HG03175 (cell line): ENCODE data around the gene SUN5.
"Not testable (repeated sequence)": the region's sequence is repeated elsewhere in the genome, so short reads cannot be mapped to it uniquely, and the experiment has no call there.

Experiments used
- ATAC-seq: cut with Tn5 transposase; IDR thresholded peaks from one replicate; pipeline ENCODE4 v1.9.1; 2021; ENCODE audit warnings: mild to moderate bottlenecking, moderate library complexity; ENCODE audit not compliant: unreplicated experiment

The SUN5 gene

GRCh38 chr20:32965581-32966373, 38.5 kb downstream of the SUN5 start:
- ATAC-seq = no peak

DNA sequence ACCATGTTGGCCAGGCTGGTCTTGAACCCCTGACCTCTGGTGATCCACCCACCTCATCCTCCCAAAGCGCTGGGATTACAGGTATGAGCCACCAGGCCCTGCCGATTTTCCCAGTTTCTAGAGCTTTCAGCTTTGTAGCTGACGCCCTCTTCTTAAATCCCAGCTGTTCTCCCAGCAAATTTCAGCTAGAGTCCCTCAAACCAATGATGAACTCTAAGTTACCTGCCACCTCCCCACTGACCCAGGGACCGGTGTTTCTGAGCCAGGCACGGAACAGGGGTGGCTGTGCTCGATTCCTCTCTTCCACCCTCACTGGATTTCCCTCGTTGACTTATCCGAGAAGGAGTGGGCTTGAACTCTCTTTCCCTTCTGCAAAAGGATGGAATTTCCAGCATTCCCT, 39.1 kb downstream of the SUN5 start:
- ATAC-seq = no peak

- ATAC-seq = no peak
Measured at GRCh38 chr20:32964575-32964974, 39.7 kb downstream of the SUN5 start.

DNA sequence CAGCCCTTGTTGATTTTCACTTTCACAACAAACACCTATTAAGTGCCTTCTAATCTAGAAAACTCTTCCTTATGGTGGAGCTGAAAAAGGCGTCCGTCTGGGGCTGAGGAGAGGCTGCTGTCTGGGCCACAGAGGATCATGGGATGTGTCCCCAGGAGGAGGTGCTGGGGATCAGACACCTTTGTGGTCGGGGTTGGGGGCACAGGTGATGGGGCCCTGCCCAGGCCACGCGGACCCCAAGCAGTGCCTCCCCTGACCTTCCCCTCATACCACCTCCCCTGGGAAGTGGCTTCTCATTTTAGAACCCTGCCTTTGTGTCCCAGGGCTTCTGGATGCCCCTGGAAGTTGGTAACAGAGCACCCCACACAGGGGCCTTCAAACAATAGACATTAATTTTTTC, 41.1 kb downstream of the SUN5 start:
- no peak for ATAC-seq

DNA sequence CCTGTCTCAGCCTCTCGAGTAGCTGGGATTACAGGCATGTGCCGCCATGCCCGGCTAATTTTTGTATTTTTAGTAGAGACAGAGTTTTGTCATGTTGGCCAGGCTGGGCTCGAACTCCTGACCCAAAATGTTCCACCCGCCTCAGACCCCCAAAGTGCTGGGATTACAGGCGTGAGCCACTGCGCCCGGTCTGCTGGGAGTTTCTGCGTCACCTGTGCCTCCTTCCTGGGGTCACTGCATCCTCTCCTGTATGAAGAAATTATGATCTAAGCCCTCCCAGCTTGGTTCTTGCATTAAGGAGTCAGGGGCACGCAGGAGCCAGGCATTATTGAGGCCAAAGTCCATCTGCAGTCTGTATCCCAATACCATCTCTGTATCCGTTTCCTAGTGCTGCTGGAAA, 41.6 kb downstream of the SUN5 start:
- ATAC-seq = not testable (repeated sequence)

- no peak for ATAC-seq
Measured at GRCh38 chr20:32962053-32962452, 42.2 kb downstream of the SUN5 start.

DNA sequence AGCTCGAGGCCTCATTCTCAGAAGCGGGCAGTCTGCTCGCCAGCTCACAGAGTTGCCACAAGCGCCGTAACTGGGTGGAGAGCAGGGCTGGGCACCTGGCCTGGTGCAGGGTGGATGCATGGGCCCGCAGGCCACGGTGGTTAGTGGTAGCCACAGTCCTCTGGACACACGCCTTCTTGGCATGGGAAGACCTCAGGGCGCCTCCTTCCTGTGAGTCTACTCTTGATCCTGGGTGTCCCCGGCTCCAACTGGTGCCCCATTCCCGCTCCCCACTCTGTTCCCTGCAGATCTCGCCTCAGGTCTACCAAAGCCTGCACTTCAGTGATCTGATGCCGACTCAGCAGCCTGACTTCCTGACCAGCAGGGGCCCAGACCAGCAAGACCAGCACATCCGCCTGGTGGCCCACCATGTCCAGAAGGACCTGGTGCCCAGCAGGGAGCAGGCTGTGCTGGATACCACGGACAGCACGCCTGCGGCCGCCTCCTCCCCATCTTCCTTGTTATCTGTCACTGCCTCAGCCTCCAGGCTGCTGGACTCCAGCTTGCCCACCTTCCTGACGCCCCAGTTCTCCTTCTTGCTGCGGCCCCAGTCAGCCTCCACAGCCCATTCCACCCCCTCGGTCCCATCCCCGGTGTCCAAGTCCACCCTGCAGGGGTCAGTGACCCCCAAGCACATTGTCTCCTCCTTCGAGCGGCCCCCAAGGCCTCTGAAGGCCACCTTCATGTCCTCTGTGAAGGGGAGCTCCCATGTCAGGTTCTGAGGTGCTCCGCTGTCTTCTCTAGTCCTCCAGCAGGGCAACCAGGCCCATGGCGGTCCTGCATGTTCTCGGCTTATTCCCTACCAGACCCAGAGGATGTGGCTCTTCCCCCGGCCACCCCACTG, 43.1 kb downstream of the SUN5 start:
- no peak for ATAC-seq

- no peak for ATAC-seq
Measured at GRCh38 chr20:32960222-32960518, 44.1 kb downstream of the SUN5 start.

DNA sequence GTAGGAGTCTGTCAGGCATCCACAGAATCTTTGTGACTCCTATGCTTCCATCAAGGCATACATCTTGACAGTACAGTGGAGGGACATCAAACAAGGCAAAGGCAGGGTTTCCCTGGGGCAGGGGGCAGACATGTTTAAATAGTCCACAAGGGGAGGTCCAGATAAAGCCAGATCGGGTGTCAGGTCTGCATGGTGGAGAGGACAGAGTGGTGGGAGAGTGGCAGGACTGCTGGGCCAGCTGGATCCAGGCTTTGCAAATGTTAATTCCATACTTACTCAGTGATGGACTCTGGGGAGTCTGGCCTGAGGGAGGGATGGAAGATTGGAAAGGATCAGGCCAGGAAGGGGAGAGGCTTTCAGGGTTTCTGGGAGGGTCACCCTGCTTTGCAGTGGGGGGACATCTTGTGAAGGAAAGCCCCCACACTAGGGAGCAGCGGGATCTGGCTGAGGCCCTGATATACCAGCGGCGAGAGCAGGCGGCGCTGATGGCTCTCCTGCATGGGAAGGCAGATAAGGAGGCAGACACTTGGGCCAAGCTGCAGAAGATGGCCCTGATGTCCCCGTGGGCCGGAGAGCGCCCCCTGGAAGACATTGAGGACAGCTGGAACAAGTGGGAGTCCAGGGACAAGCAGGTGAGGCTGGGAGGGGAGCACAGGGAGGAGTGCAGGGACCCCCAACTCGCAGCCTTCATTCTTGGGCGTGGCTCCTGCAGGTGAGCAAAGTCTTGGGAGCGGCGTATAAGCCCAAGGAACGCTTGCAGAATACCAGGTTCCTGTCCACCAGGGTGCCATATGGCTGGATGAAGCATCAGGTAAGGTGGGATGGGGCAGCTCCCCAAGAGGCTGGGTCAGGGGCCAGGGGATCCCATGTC, 44.6 kb downstream of the SUN5 start:
- no peak for ATAC-seq

DNA sequence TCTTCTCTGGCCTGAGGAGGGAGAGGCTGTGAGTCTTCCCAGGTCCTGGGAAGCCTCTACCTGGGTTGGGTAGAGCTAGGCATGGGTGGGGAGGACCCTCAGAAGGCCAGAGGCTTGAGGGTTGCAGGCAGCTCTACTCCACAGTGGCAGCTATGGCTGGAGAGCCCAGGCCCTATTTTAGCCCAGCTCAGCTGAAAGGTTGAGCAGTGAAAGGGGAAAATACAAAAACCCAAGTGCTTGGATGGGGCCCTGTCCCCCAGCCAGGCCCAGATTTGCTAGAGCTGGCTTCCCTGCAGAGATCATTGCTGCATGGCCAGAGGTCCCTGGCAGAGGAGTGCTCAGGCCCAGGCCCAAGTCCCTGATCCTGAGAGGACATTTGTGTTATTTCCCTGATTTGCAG, 45.7 kb downstream of the SUN5 start:
- no peak for ATAC-seq

GRCh38 chr20:32957459-32957858, 46.8 kb downstream of the SUN5 start:
- ATAC-seq = no peak

DNA sequence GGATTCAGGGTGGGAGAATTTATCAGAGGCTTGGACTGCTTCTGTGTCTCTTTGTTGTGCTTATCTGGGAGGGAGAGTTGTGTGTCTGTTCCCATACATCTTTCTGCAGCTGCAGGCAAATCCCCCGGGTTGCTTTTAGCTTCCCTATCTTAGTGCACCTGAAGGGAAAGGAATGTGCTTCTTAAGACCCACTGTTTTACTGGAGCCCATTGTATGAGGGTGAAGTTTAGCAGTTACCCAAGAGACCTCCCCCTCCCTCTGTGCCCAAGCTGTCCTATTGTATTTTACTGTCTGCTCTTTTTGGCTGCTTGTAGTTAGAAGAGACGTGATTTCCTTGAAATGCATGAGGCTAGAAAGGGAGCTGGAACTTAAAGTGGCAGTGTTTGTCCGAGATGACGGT, 53.7 kb downstream of the SUN5 start:
- not testable (repeated sequence) for ATAC-seq

DNA sequence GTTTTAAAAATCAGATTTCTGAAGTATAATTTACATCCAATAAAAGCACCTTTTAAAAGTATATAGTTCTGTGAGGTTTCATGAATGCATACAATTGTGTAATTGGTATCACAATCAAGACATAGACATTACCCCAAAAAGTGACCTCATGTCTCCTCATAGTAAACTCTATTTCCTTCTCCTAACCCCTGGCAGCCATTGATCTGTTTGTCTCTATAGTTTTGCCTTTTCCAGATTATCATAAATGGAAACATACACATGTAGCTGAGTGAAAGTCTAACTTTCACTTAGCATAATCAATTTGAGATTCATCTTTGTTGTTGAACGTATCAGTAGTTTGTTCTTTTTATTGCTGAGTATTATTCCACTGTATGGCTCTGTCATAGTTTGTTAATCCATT, 57.6 kb downstream of the SUN5 start:
- no peak for ATAC-seq

GRCh38 chr20:32945710-32946221, 58.5 kb downstream of the SUN5 start:
- no peak for ATAC-seq

- ATAC-seq = no peak
Measured at GRCh38 chr20:32943490-32944052, 60.7 kb downstream of the SUN5 start.

DNA sequence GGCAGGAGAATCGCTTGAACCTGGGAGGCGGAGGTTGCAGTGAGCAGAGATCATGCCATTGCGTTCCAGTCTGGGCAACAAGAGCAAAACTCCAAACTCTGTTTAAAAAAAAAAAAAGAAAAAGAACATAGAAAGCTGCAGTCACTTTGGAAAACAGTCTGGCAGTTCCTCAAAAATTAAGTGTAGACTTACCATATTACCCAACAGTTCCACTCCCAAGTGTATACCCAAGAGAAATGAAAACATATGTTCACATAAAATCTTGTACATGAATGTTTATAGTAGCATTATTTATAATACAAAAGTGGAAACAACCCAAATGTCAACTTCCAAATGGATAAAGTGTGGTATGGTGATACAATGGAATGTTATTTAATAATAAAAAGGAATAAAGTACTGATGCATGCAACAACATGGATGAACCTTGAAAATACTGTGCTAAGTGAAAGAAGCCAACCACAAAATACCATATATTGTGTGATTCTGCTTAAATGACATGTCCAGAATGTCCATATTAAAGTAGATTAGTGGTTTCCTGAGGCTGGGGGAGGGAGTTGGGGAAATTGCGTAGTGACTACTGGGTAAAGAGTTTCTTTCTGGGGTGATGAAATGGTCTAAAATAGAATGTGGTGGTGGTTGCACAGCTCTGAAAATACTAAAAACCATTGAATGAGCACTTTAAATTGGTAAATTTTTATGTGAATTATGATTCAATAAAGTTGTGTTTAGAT, 62.9 kb downstream of the SUN5 start:
- ATAC-seq = no peak

- ATAC-seq = no peak
Measured at GRCh38 chr20:32934580-32934979, 69.7 kb downstream of the SUN5 start.
